Right ventricle myocardium superior (tissue), 1 donor: ENCODE results near the gene CFAP90. TPM values are rescaled to one million over a fixed set of nuclear protein-coding genes. Genes with fewer than 3 reads are reported as not detected.

ENCODE experiments used
- ATAC-seq: fragments of 200-7000 bp; cut with Tn5 transposase; one replicate; pipeline ENCODE4 v1.9.1; 2020; ENCODE audit warnings: mild to moderate bottlenecking; ENCODE audit not compliant: poor library complexity
- DNase-seq: peaks from one replicate; pipeline ENCODE4 v3.0.0-alpha.2; 2020
- intact Hi-C: fragments of 100-400 bp; cut with DNase I; formaldehyde crosslinking; loops from one replicate; pipeline ENCODE4 v1.11.2; 2022
- long read RNA-seq: library from polyadenylated mRNA; unstranded; transcript quantifications from one replicate; pipeline ENCODE4 v2.0.0, GENCODE V29; 2021
- total RNA-seq: library from RNA; stranded (reverse); fragmentation: NEBNext Ultra II Directional; extraction: Animal tissue kit (Norgen Biotek cat#: 25700); gene quantifications from one replicate; pipeline ENCODE4 v1.2.1, GENCODE V29; 2021
- donor health status: DM: no; HTN: yes; CAD: no; lungs with severe emphysema.

CFAP90 gene, protein sequence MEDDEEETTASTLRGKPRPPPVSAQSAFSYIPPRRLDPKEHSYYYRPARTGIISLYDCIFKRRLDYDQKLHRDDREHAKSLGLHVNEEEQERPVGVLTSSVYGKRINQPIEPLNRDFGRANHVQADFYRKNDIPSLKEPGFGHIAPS
- not detected for total RNA-seq
- long read RNA-seq, result 0 reads

DNA sequence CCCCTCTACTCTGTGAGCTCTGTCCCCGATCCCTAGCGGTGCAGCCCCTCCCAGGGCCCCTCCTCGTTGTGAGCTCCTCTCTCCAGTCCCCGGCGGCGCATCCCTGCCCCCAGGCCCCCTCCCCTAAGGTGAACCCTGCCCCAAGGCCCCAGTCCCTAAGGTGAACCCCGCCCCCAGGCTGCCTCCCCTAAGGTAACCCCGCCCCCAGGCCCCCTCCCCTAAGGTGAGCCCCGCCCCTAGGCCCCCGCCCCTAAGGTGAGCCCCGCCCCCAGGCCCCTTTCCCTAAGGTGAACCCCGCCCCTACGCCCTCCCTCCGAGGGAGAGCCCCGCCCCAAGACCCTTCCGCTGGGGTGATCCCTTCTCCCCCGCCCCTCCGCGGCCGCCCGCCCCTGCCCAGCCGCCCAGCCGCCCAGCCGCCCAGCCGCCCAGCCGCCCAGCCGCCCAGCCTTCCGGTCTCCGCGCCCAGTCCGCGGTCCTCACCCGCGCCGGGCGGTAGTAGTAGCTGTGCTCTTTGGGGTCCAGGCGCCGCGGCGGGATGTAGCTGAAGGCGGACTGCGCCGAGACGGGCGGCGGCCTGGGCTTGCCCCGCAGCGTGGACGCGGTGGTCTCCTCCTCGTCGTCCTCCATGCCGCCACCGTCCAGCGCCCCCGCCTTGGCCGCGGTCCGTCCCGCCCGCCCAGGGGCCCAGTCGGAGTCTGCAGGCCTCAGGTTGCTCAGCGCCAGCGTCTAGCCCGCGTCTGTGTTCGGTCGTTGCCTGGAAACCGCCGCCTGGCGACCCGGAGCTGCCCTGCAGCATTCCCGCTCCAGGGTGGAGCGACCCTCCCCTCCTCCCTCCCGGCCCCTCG, at the start of gene CFAP90:
CFAP90 (minus strand) TSS at position 739 of the 845 bp plus-strand sequence; CDS start at position 627, 112 bp downstream.
- DNase-seq, result peak; percentile 55
- ATAC-seq, result peak; percentile 77
- intact Hi-C loops, result no loop called here

DNA sequence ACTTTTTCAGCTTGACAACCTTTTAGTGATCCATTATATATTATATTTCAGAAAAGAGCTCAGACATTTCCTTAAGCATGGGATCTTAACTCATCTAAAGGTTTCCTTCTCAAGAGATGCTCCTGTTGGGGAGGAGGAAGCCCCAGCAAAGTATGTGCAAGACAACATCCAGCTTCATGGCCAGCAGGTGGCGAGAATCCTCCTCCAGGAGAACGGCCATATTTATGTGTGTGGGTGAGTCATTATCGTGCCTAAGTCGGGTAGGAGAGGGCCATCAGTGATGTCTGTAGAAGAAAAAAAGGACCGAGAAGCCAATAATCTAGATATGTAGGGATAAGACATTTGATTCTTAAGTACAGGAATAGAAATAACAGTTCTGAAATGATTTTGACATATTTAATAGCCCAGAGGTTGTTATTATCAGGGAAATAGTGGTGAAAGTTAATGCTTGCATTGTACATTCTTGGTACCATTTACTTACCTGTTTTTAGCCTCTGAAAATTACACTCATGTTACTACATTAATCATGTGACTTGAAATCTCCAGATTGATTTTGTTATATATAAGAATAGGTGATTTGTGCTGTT, 46.2 kb upstream of the CFAP90 start:
- DNase-seq (no peak), ATAC-seq (no peak)
- intact Hi-C loops, result no loop called here

DNA sequence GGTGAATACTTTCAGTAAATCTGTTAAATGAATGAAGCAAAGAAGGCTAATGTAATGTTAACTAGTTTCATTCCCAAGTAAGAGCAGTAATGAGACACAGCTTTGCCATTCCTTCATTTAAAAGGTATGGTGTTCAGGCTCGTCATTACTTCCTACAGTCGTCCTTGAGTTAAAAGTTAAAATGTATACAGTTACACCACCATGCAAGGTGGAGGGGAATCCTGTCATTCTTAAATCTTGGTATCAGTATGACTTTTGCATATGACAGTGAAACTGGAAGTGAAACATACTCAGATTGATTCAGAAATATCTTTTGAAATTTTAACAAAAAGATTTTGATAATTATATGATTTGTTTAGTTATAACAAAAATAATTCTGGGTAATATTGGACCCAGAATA, 43.9 kb upstream of the CFAP90 start:
- intact Hi-C loops, result no loop called here
- ATAC-seq, result no peak
- no peak for DNase-seq

DNA sequence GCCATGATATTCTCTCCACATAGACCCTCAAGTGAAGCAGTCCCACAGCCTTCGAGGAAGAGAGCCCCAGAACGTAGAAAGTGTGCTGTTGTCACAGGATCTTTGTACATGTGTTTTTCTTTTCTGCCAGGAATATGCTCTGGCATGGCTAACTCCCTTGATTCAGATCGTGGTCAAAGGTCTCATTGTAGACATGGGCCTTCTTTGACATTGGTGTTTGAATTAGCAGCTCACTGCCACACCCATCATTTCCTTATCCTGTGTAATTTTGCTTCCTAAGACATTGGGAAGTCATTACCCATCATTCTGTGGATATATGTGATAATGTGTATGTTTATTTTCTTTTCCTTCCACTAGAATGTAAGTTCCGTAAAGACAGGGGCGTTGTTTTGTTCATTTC, 43.5 kb upstream of the CFAP90 start:
- no peak for ATAC-seq
- no peak for DNase-seq
- intact Hi-C loops, result no loop called here

DNA sequence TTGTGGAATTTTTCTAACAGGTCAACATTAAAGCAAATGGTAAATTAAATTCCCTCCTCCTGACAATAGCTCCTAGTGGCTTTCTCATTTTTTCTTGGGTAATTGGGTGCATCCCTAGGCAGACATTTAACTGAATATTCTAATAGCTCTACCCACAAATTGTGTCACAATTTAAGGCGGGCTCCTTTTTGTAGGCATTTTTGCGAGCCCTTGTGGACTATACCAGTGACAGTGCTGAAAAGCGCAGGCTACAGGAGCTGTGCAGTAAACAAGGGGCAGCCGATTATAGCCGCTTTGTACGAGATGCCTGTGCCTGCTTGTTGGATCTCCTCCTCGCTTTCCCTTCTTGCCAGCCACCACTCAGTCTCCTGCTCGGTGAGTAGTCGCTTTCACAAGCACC, 38.0 kb upstream of the CFAP90 start:
- DNase-seq, result no peak
- ATAC-seq, result no peak
- intact Hi-C loops, result no loop called here

DNA sequence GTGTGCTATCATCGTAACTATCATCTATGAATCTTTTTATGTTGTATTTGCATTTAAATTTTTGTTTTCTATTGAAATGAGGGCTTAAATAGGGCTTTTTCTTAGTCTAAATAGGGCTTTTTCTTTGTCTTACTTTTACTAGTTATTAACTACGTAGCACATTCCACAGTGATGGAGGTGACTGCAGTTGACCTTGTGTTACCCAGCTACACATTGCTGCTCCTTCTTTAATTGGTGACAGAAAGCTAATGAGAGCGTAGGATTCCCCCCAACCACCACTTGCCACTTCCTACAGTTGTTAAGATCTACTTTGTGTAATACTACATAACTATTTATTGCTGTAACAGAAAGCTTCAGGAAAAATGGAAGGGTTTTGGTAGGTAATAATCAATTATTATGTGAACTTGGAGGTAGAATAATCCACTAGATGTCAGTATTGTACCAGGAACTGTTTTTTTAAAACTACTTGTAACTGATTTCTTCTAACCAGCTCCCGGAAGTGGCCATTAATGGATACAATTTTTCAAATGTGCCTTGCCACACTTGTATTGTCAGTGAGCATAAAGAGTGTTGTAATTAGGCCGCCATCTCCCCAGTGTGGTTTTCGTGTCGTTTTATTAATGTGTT, 36.0 kb upstream of the CFAP90 start:
- DNase-seq (no peak), ATAC-seq (no peak)
- intact Hi-C loops, result no loop called here

DNA sequence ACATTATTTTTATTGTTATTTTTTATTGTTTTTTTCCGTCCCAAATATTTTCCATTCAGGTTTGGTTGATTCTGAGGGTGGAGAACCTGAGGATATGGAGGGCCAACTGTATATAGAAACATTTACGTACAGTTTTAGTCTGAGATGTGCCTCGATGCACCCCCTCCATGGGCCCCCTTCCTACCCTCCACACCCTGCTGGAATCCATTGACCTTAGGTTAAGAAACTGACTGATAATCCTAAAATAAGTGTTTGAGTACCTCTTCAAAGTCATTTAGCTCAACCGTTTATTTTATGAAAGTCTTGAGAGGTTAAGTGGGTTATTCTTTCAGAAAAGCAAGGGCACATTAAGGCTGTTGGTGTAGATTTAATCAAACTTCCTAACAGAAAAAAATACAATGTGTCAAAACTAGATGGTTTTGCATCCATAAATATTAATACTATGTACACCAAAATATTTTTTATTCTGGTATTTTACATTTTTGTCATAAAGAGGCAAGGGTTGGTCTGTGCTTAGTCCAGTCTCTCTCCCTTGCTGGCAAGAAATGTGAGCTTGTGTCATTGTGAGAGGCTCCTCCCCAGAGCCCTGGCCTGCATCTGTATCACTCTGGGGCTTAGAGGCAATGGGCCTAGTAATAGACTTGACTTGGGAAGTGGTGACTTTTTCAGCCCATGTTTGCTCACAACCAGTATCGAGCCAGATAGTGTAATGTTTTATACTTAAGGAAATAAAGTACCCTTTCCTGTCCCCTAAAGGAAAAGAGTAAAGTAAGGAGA, 33.7 kb upstream of the CFAP90 start:
- intact Hi-C loops, result no loop called here
- ATAC-seq (no peak), DNase-seq (no peak)

DNA sequence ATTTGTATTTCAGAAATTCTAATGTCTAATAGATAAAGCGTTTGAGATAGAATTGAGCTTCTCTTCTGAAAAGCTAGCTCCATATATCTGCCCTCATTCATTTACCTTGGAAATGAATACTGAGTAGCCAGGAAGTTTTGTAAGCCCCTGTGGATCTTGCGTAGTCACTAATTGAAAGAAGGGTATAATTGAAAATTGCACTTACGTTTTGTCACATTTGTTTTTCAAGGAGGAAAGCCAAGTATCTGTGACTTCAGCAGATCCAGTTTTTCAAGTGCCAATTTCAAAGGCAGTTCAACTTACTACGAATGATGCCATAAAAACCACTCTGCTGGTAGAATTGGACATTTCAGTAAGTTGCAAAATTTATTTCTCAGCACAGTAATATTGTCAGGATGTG, 32.0 kb upstream of the CFAP90 start:
- DNase-seq (no peak), ATAC-seq (no peak)
- intact Hi-C loops, result no loop called here

DNA sequence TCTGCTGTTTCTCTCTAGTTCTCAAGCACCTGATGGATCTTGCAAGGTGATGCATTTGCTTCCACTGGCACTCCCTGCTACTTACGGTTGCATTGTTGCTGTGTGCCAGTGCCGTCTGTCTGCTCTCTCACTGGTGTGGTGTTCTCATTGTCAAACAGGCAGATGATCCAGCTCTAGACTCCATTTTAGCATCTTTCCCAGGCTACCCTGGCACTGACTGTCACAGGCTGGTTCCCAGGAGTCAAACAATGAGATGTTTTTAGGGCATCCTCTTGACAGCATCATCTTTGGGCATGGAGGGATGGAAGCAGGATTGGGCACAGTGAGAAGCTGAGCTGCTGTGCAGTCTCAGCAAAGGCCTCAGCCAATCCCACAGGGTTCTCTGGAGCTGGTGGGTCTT, 30.9 kb upstream of the CFAP90 start:
- intact Hi-C loops, result no loop called here
- ATAC-seq (no peak), DNase-seq (no peak)

DNA sequence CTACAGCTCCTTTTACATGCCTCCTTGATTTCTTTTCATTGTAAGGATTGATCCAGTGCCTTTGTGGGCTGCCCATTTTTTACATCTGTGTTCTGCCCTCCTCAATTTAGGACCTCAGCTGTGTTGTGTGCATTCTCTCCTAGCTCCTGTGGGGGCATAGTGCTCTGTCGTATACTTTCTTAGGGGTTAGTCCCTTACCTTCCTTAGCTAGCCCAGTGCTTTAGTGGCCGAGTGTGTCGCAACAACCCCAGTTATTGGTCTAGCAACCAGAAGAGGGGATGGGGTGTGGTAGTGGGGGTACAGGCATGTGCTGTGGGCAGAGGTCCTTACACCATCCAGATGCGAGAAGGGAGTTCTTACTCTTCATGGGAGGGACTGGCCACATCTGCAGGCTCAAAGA, 30.2 kb upstream of the CFAP90 start:
- intact Hi-C loops, result no loop called here
- ATAC-seq (no peak), DNase-seq (no peak)

DNA sequence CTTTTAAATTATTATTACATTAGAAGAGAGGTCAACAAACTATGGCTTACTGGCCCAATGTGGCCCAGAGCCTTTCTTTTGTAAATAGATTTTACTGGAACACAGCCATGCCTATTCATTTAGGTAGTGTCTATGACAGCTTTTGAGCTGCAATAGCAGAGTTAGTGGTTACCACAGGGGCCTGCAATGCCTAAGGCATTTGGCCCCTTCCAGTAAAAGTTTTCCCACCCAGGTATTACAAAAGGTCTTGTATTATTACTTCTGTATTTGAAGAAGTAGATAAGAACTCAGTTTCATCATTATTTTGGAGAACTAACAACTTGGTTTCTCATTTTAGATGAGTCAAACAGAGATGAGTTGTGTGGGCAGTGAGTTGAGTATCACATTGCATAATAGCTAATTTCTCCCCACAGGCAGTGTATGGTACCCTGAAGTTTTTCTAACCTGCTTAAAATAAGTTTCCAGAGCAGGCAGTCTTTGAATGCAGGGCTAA, 27.5 kb upstream of the CFAP90 start:
- no peak for DNase-seq
- ATAC-seq, result no peak

DNA sequence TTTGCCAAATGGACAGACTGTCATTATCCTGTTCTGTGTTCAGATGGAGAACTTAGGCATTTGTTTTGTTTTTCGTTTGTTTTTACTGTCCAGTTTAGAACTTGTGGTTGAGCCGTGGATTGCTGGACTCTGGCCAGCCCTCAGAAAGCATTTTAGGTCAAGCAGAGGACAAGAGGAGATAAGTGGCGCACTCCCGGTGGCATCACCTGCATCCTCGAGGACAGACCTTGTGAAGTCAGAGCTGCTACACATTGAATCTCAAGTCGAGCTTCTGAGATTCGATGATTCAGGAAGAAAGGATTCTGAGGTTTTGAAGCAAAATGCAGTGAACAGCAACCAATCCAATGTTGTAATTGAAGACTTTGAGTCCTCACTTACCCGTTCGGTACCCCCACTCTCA, 26.9 kb upstream of the CFAP90 start:
- intact Hi-C loops, result no loop called here
- ATAC-seq (no peak), DNase-seq (no peak)

More for the DNA sequence above, 27.5 kb upstream of the CFAP90 start:
- intact Hi-C loops, result no loop called here

DNA sequence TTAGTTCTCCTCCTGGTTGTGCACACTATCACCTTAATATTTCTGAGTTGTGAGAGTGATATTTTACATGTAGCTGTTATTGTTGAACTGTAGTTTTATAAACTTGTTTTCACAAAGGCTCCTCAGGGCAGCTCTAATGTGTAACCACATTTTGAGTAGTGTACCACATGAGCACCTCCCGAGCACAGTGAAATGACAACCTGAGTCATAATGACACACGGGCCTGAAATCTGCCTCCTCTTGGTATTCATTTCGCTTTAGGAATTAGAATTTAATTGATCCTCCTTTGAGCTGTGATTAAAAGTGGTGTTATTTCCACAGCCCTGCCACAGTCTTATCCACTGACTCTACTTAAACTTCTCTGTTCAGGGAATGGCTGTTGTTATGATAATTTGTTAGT, 25.9 kb upstream of the CFAP90 start:
- DNase-seq, result no peak
- intact Hi-C loops, result no loop called here
- ATAC-seq, result no peak

DNA sequence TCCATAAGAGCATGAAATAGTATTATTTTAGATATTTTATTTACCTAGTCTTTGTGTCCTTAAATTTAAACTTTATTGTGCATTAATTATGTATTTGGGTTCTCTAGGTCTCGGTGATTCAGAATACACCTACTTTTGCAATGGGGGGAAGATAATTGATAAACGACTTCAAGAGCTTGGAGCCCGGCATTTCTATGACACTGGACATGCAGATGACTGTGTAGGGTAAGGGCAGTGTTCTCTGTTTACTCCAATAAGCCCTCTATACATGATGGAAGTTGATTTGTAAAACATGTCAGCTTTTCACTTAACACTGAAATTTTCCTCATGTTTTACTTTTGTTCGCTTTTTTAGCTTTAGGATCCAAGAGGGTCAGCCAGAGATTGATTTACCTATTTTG, 24.2 kb upstream of the CFAP90 start:
- ATAC-seq, result no peak

DNA sequence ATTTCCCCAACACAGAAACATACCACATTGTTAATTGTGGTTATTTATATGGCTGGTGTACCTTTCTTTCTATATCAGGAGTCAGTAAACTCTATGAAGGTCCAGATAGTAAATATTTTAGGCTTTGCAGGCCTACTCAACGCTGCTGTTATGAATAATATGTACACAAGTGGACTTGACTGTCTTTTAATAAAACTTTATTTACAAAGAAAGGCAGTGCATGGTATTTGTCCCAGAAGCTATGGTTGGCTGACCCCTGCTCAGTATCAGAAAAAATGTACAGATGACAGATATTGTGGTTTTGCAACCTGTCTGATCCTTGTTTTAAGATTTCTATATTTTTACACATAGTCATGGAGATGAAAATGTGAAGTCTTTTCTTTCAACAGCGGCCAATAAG, 23.7 kb upstream of the CFAP90 start:
- intact Hi-C loops, result no loop called here
- ATAC-seq (no peak), DNase-seq (no peak)

More for the DNA sequence above, 24.2 kb upstream of the CFAP90 start:
- intact Hi-C loops, result no loop called here
- no peak for DNase-seq

DNA sequence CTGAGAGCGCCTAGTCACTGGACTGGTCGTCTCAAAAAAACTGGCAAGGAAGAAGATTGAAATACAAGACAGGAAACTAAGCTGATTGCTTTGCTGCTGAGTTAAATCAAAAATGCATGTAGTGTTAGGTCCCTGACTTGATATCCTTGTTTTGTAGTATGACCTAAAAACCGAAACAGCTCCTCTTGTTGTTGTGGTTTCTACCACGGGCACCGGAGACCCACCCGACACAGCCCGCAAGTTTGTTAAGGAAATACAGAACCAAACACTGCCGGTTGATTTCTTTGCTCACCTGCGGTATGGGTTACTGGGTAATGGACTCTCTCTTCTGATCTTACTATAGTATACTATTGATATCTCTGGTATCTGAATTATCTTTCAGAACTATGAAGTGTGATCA, 22.3 kb upstream of the CFAP90 start:
- DNase-seq (no peak), ATAC-seq (no peak)
- intact Hi-C loops, result no loop called here

DNA sequence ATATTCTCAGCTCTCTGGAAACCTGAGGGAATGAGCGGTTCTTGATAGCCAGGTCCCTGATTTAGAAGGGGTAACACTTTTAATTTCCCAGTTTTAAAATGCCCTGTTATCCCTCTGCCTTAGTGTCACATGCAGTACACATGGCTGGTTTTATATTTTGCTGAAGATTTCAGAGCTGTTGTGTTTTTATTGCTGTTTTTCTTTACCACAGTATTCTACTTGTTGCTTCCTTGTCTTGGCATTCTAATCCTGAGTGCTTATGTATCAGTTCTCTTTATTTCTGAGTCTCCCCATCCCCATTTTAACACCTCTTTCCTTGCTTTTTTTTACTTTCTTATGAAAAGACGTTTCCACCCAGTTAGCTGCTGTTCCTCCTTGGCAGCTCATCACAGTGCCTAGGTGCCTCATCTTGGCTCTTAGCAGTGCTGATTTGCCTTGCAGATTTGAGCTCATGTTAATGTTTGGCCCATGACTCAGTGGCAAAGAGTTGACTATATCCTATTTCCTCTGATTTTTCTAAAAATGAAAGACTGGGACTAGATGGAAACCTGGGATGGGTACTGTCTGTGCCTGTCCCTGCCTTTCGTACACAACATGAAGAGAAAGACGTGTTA, 21.7 kb upstream of the CFAP90 start:
- no peak for DNase-seq
- intact Hi-C loops, result no loop called here
- ATAC-seq, result no peak

DNA sequence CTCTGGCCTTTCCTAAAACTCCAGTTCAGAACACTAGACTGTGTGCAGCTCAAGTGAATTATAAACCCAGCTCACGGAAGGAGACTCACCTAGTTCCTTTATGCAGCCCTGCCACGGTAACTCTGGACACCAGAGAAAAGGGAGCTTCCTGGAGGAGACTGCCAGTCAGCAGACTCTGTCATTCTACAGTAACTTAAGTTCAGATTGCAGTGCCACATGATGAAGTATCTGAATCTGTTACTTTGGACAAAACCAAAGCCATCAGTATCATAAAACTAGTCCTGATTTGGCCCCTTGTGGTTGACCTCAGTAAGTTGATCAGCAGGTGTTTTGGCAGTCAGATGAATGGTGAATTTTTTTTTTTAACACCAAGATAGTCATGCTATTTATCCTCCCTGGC, 20.7 kb upstream of the CFAP90 start:
- ATAC-seq (no peak), DNase-seq (no peak)
- intact Hi-C loops, result no loop called here
